Measurements from ENCODE around the gene ZNF414.
A peak's percentile ranks its signal among the peaks of the same experiment; 100 is the strongest.

ZNF414 gene

DNA sequence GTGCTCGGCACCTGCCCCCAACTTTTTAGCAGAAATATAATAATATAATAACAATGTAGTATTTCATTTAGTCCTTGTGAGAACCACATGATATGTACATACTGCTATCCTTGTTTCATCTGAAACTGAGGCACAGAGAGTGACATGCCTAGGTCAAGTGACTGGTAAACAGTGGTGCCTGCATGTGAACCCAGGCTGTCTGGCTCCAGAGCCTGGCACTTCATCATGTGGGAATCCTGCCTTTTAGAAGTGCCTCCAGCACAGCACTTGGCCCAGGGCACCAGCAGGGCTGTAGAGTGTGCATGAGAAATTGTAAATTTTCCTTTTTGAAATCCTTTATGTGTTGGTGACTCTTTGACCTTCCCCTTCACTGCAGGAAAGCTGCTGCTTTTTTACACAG, 39.0 kb downstream of the ZNF414 start:
- H3K4me1 ChIP-seq (ENCODE audit: control insufficient read depth, insufficient read depth, low read length), result no peaks in the 10 kb centered on the region
- H3K27ac ChIP-seq (ENCODE audit: extremely low read depth, low read depth, low read length), result no peak overlapping the region
- H3K9me3 ChIP-seq (ENCODE audit: control insufficient read depth, insufficient read depth, low read depth, low read length), result no peaks in the 10 kb centered on the region
- ChIA-PET POLR2A (interaction anchor here (0.6 kb wide), 1 partner anchor 96 kb away, joined by 3 read pairs; no protein-coding TSS in a partner anchor), CTCF (interaction anchor here (1.0 to 1.1 kb wide), 2 partner anchors 31 to 62 kb away, joined by 3 to 6 read pairs; partner anchors contain the start of gene MARCHF2)
- H3K4me3 ChIP-seq (ENCODE audit: low read depth, low read length), result no peak overlapping the region
- TF ChIP-seq PRDM1 (tag by site-specific recombination; IDR thresholded peaks at IDR 0.05) (0 out of 2 replicates have a peak, but pooled peaks have one; percentile 35), ZNF747 (tag by site-specific recombination; IDR thresholded peaks at IDR 0.05) (no peak), SP2 (tag by site-specific recombination; IDR thresholded peaks at IDR 0.05) (no peak)
- TF ChIP-seq, protein P1, sequence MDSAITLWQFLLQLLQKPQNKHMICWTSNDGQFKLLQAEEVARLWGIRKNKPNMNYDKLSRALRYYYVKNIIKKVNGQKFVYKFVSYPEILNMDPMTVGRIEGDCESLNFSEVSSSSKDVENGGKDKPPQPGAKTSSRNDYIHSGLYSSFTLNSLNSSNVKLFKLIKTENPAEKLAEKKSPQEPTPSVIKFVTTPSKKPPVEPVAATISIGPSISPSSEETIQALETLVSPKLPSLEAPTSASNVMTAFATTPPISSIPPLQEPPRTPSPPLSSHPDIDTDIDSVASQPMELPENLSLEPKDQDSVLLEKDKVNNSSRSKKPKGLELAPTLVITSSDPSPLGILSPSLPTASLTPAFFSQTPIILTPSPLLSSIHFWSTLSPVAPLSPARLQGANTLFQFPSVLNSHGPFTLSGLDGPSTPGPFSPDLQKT (IDR thresholded peaks at IDR 0.05; ENCODE audit: borderline replicate concordance, low read depth, low read length), result no peak
- H3K36me3 ChIP-seq (ENCODE audit: control insufficient read depth in 2 of 2, insufficient read depth in 1 of 2, low read length in 2 of 2), result peaks cover 76 to 92% of the 10 kb centered on the region in 2 experiments

DNA sequence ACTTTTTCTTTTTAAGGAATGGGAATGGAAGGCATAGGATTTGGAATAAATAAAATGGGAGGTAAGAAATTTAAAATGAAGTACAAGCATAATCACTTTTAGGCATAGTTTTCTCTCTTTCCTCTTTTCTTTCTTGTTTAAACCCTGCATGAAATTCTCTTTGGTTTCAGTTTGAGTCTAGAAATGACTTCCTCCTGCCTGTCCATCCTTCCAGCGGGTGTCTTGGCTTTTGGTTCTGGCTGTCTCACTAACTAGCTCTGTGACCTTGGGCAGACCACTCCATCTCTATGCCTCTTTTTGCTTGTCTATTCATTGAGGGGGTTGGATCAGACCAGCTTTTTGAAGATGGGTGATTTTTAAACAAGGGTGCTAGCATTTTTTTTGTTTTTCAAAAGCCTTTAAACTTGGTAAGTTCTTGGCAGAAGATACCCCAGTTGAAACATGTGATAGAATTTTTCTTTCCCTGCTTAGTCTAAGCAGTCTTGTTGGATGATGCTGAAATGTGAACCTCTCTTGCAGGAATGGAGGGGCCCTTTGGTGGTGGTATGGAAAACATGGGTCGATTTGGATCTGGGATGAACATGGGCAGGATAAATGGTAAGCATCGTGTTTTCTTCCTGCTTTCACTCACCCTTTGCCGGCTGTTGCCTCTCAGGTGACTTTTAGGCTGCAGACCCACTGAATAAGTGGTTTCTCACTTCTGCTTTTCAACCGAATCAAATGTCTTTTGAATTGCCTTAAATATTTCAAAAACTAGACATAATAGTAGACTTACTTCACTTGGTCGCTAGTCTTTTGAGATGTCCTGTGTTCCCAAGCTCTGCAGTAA, 40.1 kb downstream of the ZNF414 start:
- Histone ChIP-seq H3K9me3 (ENCODE audit: control insufficient read depth, insufficient read depth, low read depth, low read length) (no peaks in the 10 kb centered on the region), H3K4me3 (ENCODE audit: low read depth, low read length) (no peak overlapping the region), H3K36me3 (ENCODE audit: control insufficient read depth in 2 of 2, insufficient read depth in 1 of 2, low read length in 2 of 2) (peaks cover 80 to 99% of the 10 kb centered on the region in 2 experiments), H3K4me1 (ENCODE audit: control insufficient read depth, insufficient read depth, low read length) (no peaks in the 10 kb centered on the region), H3K27ac (ENCODE audit: extremely low read depth, low read depth, low read length) (peak overlapping the region; percentile 31; the same call in 1 of the 2 replicates)
- ChIA-PET POLR2A (interaction anchor here (0.6 to 1.7 kb wide), 3 partner anchors 18 to 40 kb away, joined by 3 to 5 read pairs (median 3); partner anchors contain the start of gene ZNF414), CTCF (interaction anchor here (0.6 to 1.4 kb wide), 6 partner anchors 14 to 790 kb away, joined by 3 to 6 read pairs (median 4); no protein-coding TSS in a partner anchor)
- TF ChIP-seq HOXC10 (CRISPR knock-in tag; IDR thresholded peaks at IDR 0.05), result no peak
- TF ChIP-seq ZNF174 (tag by site-specific recombination; IDR thresholded peaks at IDR 0.05), result no peak
- TF ChIP-seq ZNF426 (tag by site-specific recombination; IDR thresholded peaks at IDR 0.05), result no peak
- TF ChIP-seq, protein P2, sequence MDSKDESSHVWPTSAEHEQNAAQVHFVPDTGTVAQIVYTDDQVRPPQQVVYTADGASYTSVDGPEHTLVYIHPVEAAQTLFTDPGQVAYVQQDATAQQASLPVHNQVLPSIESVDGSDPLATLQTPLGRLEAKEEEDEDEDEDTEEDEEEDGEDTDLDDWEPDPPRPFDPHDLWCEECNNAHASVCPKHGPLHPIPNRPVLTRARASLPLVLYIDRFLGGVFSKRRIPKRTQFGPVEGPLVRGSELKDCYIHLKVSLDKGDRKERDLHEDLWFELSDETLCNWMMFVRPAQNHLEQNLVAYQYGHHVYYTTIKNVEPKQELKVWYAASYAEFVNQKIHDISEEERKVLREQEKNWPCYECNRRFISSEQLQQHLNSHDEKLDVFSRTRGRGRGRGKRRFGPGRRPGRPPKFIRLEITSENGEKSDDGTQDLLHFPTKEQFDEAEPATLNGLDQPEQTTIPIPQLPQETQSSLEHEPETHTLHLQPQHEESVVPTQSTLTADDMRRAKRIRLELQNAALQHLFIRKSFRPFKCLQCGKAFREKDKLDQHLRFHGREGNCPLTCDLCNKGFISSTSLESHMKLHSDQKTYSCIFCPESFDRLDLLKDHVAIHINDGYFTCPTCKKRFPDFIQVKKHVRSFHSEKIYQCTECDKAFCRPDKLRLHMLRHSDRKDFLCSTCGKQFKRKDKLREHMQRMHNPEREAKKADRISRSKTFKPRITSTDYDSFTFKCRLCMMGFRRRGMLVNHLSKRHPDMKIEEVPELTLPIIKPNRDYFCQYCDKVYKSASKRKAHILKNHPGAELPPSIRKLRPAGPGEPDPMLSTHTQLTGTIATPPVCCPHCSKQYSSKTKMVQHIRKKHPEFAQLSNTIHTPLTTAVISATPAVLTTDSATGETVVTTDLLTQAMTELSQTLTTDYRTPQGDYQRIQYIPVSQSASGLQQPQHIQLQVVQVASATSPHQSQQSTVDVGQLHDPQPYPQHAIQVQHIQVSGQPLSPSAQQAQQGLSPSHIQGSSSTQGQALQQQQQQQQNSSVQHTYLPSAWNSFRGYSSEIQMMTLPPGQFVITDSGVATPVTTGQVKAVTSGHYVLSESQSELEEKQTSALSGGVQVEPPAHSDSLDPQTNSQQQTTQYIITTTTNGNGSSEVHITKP (tag by site-specific recombination; IDR thresholded peaks at IDR 0.05), result peak; percentile 54; the same call in 1 of the 2 replicates
- no peak for TF ChIP-seq ZNF146 (tag by site-specific recombination; IDR thresholded peaks at IDR 0.05)
- TF ChIP-seq ZNF521 (tag by site-specific recombination; IDR thresholded peaks at IDR 0.05), result no peak
- TF ChIP-seq, protein P3, sequence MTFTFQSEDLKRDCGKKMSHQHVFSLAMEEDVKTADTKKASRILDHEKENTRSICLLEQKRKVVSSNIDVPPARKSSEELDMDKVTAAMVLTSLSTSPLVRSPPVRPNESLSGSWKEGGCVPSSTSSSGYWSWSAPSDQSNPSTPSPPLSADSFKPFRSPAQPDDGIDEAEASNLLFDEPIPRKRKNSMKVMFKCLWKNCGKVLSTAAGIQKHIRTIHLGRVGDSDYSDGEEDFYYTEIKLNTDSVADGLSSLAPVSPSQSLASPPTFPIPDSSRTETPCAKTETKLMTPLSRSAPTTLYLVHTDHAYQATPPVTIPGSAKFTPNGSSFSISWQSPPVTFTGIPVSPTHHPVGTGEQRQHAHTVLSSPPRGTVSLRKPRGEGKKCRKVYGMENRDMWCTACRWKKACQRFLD (tag by site-specific recombination; IDR thresholded peaks at IDR 0.05), result no peak

DNA sequence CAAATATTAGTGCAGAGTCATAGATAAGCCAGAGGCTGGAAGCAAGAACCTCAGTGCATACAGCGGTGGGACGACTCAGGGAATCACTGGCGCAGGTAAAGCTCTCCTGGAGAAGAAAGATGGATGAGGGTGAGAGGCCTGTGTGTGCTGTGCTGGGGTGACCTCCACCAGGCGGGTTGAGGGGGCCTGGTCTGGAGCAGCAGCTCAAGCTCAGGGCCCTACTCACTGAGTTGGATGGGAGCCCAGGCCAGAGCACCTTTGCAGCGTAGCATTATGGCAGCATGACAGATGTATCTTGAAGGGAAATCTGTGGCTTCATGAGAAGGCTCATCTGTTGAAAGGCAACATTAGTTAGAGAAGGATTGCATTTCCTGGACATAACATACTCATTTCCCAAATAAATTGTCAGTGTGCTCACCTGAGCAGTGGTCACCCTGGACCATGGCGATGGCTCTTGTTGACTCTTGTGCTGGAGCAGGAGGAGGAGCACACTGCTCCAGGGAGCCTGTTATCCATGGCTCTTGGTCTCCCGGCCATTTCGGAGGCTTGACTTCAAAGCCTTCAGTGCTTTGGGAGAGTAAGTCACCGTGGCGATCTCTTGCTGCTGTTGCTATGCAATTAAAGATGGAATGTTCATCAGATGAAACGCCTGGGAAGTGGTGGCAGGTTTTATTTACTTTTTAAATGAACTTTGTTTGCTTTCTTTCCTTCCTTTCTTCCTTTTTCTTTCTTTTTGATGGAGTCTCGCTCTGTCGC, 44.2 kb downstream of the ZNF414 start:
- POLR2A ChIA-PET, result no interaction called here
- H3K27ac ChIP-seq (ENCODE audit: extremely low read depth, low read depth, low read length), result no peak overlapping the region
- peaks cover 90 to 100% of the 10 kb centered on the region in 2 experiments for H3K36me3 ChIP-seq (ENCODE audit: control insufficient read depth in 2 of 2, insufficient read depth in 1 of 2, low read length in 2 of 2)
- TF ChIP-seq WT1 (tag by site-specific recombination; IDR thresholded peaks at IDR 0.05), result no peak
- TF ChIP-seq ZSCAN23 (tag by site-specific recombination; IDR thresholded peaks at IDR 0.05), result no peak
- peak; percentile 59; the same call in 1 of the 2 replicates for TF ChIP-seq ZNF600 (tag by site-specific recombination; IDR thresholded peaks at IDR 0.05)
- no peaks in the 10 kb centered on the region for H3K9me3 ChIP-seq (ENCODE audit: control insufficient read depth, insufficient read depth, low read depth, low read length)
- CTCF ChIA-PET, result interaction anchor here (1.1 kb wide), 1 partner anchor 116 kb away, joined by 3 read pairs; no protein-coding TSS in a partner anchor
- no peak overlapping the region for H3K4me3 ChIP-seq (ENCODE audit: low read depth, low read length)
- H3K4me1 ChIP-seq (ENCODE audit: control insufficient read depth, insufficient read depth, low read length), result no peaks in the 10 kb centered on the region
